ENCODE results near the gene NAA15.

DNA sequence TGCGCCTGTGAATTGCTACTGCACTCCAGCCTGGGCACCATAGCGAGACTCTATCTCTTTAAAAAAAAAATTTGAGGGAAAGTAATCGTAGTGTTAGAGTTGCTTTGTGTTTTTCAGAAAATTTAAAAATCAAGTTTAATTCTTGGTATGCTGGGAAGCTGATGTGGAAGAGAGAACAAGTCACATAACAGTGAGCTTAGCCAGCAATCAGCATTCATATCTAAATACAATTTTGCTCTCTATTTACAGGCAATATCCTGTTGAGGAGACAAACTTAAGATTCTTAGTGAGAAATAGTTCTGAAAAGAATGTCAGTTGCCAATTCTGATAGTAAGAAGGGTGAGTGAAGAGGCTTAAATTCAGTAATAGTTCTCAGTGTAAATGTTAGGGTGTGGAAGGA is 10.6 kb downstream of the NAA15 start:
- no peak for TF ChIP-seq CTCF (conservative IDR thresholded peaks at IDR 0.05; ENCODE audit: low read length)
- TF ChIP-seq EZH2phosphoT487 (IDR thresholded peaks at IDR 0.05; ENCODE audit: borderline replicate concordance): no peak

Measured in Loucy (cell line).